Thyroid gland (tissue), 4 donors: ENCODE data around the gene MRPL46. TPM values are rescaled to one million over a fixed set of nuclear protein-coding genes. Genes with fewer than 3 reads are reported as not detected.
A peak's percentile ranks its signal among the peaks of the same experiment; 100 is the strongest.

Experiments
- DNase-seq, 2 donors: peaks; one replicate each; pipeline ENCODE4 v3.0.0-alpha.2; 2019
- H3K27ac ChIP-seq, 3 donors: fragments of 200-600 bp; sonication (generic); 1 replicate in 2 of 3; 2 replicates in 1 of 3; pipeline ENCODE4 v1.5.1; 2016 to 2019; ENCODE audit warnings: mild to moderate bottlenecking in 1 of 3, moderate library complexity in 1 of 3
- H3K27me3 ChIP-seq: fragments of 200-600 bp; sonication (generic); one replicate; pipeline ENCODE4 v1.5.1; 2019
- H3K36me3 ChIP-seq, 2 donors: fragments of 200-600 bp; sonication (generic); one replicate each; pipeline ENCODE4 v1.5.1; 2016 to 2019
- H3K4me1 ChIP-seq, 2 donors: fragments of 200-600 bp; sonication (generic); one replicate each; pipeline ENCODE4 v1.5.1; 2017 to 2019
- H3K4me3 ChIP-seq, 3 donors: fragments of 200-600 bp; sonication (generic); replicated peaks in 1 of 3; 1 replicate in 2 of 3; 2 replicates in 1 of 3; pipeline ENCODE4 v1.5.1; 2016; ENCODE audit warnings: mild to moderate bottlenecking in 1 of 3
- H3K9me3 ChIP-seq: fragments of 200-600 bp; sonication (generic); one replicate; pipeline ENCODE4 v1.5.1; 2017
- POLR2A ChIP-seq, 2 donors: fragments of 450-650 bp; IDR thresholded peaks; one replicate each; pipeline ENCODE4 v1.6.1; 2017; ENCODE audit warnings: antibody characterized with exemption in 2 of 2, mild to moderate bottlenecking in 2 of 2, moderate library complexity in 1 of 2
- WGBS, 2 donors: methylation state at CpG; one replicate each; pipeline ENCODE4 v1.1.5; 2017; 5-methylcytosine and 5-hydroxymethylcytosine counted together
- intact Hi-C: fragments of 100-400 bp; cut with DNase I; formaldehyde crosslinking; loops from one replicate; pipeline ENCODE4 v1.15.1; 2023
- total RNA-seq, 4 donors: library from RNA; depleted of rRNA; stranded (reverse); fragments of >200 nt; gene quantifications; one replicate each; pipeline ENCODE4 v1.2.3, GENCODE V29; 2016
- TF ChIP-seq, protein P1 (sequence below), 6 experiments: fragments of 200-600 bp in 3 of 6; fragments of 450-650 bp in 3 of 6; sonication (generic) in 3 of 6; IDR thresholded peaks; one replicate each; pipeline ENCODE4 v1.5.1; 2016 to 2019; ENCODE audit warnings: antibody characterized with exemption in 6 of 6, mild to moderate bottlenecking in 2 of 6, inconsistent platforms in 1 of 6, moderate library complexity in 1 of 6

Gene MRPL46
- total RNA-seq, 4 donors from 2014 or later = 17.3 to 30.5 (median 26.0) TPM

GRCh38 chr15:88465633-88466224, 1.5 kb downstream of the MRPL46 start:
- TF ChIP-seq, protein P1, sequence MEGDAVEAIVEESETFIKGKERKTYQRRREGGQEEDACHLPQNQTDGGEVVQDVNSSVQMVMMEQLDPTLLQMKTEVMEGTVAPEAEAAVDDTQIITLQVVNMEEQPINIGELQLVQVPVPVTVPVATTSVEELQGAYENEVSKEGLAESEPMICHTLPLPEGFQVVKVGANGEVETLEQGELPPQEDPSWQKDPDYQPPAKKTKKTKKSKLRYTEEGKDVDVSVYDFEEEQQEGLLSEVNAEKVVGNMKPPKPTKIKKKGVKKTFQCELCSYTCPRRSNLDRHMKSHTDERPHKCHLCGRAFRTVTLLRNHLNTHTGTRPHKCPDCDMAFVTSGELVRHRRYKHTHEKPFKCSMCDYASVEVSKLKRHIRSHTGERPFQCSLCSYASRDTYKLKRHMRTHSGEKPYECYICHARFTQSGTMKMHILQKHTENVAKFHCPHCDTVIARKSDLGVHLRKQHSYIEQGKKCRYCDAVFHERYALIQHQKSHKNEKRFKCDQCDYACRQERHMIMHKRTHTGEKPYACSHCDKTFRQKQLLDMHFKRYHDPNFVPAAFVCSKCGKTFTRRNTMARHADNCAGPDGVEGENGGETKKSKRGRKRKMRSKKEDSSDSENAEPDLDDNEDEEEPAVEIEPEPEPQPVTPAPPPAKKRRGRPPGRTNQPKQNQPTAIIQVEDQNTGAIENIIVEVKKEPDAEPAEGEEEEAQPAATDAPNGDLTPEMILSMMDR (IDR thresholded peaks at IDR 0.05) = no peak
- TF ChIP-seq POLR2A (IDR thresholded peaks at IDR 0.05) = no peak
- intact Hi-C loops = loop anchor here (5.0 kb wide), 1 partner anchor 152 kb away; no protein-coding TSS in a partner anchor
- Histone ChIP-seq H3K4me3 (no peak overlapping the region), H3K27ac (no peak overlapping the region), H3K4me1 (peaks cover 19 to 35% of the 10 kb centered on the region in 2 donors), H3K36me3 (peaks cover 25 to 26% of the 10 kb centered on the region in 2 donors), H3K27me3 (no peaks in the 10 kb centered on the region), H3K9me3 (no peaks in the 10 kb centered on the region)
- DNase-seq = peak in 1 of 2 donors; percentile 14
- WGBS, 2 donors = 95 to 97% methylated on average over 4 of the region's 4 CpGs

GRCh38 chr15:88463870-88464532, 3.2 kb downstream of the MRPL46 start:
- no peak for TF ChIP-seq POLR2A (IDR thresholded peaks at IDR 0.05)
- TF ChIP-seq, protein P1 (IDR thresholded peaks at IDR 0.05) = no peak
- WGBS, 2 donors = 67 to 71% methylated on average over 2 of the region's 2 CpGs
- H3K36me3 ChIP-seq = peaks cover 40 to 41% of the 10 kb centered on the region in 2 donors

DNA sequence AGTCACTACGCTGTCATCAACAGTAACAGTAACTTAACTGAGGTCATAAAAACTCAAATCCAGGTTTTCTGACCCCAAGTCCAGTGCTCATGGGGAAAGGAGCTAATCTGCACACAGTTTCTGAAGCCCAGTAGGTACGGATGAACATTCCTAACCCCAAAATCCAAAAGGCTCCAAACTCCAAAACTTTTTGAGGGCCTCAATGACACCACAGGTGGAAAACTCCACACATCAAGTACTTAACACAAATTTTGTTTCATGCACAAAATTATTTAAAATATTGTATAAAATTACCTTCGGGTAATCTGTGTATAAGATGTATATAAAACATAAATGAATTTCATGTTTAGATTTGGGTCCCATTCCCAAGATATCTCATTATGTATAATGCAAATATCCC, 10.5 kb downstream of the MRPL46 start:
- peaks cover 20 to 33% of the 10 kb centered on the region in 2 donors for H3K36me3 ChIP-seq
- no peak for TF ChIP-seq POLR2A (IDR thresholded peaks at IDR 0.05)
- TF ChIP-seq, protein P1 (IDR thresholded peaks at IDR 0.05) = no peak
- DNase-seq = no peak

More at GRCh38 chr15:88463870-88464532, 3.2 kb downstream of the MRPL46 start:
- Histone ChIP-seq H3K4me1 (peaks cover 19% of the 10 kb centered on the region in 2 donors), H3K4me3 (no peak overlapping the region), H3K27ac (no peak overlapping the region), H3K9me3 (no peaks in the 10 kb centered on the region), H3K27me3 (no peaks in the 10 kb centered on the region)
- no peak for DNase-seq
- intact Hi-C loops = no loop called here

DNA sequence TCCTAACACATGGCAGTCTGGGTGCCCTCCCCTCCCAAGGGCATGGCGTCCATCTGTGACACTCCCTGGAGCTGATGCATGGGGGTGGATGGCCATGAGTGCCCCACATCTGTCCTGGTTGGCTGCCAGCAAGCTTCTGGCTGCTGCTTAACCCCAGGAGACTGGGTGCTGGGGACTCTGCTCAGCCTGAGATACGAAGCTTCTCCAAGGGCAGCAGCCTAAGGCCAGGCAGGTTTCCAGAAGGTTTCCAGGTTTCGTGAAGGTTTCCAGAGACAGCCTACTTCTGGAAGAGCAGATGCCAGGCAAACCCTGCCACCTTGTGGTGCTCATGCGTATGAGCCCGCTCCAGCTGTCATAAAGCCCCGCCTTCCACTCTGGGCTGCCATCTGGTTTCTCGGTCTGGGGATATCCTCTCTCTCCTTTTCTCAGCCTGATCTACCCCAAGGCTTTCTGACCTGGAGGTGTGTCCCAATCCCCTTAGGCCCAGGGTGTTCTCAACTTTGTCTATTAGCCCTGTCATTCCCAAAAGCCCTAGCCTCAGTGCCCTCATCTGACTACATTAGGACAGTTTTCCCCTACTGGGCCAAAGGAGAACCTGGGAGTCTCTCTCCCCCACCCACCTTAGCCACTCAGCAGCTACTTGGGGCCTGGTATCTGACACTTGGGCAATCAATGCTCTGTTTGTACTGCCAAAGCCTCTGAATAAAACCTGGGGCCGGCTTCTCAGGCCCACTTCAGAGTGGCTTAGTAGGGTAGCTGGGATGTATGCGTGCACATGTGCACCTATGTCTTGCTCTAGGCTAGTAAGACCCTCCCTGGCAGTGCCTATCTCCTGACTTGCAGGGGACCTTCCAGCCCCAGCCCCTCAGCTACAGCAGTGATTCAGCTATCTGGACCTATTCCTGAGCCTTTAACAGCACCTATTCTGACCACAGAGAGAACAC, 12.0 kb downstream of the MRPL46 start:
- TF ChIP-seq, protein P1 (IDR thresholded peaks at IDR 0.05) = peak; percentile 19 to 76 (median 53)
- TF ChIP-seq POLR2A (IDR thresholded peaks at IDR 0.05) = no peak
- peak; percentile 66 to 72 for DNase-seq
- 23 to 32% methylated on average over 7 to 8 of the region's 9 CpGs for WGBS, 2 donors
- intact Hi-C loops = no loop called here
- Histone ChIP-seq H3K36me3 (peaks cover 17 to 29% of the 10 kb centered on the region in 2 donors), H3K9me3 (no peaks in the 10 kb centered on the region), H3K4me3 (no peak overlapping the region), H3K27me3 (no peaks in the 10 kb centered on the region), H3K4me1 (peaks cover 6 to 8% of the 10 kb centered on the region in 2 donors), H3K27ac (no peak overlapping the region)

More for the DNA sequence above, 10.5 kb downstream of the MRPL46 start:
- no peak overlapping the region for H3K4me3 ChIP-seq
- no peaks in the 10 kb centered on the region for H3K27me3 ChIP-seq
- no peak overlapping the region for H3K27ac ChIP-seq
- 92 to 96% methylated on average over 3 of the region's 3 CpGs for WGBS, 2 donors
- no peaks in the 10 kb centered on the region for H3K9me3 ChIP-seq
- H3K4me1 ChIP-seq = peaks cover 6 to 8% of the 10 kb centered on the region in 2 donors
- intact Hi-C loops = no loop called here
